T-helper 9 cell (primary cell): ENCODE measurements around the gene GFRA4.

Experiments used
- DNase-seq: peaks from one replicate; pipeline ENCODE4 v3.0.0-alpha.2; 2020

Gene GFRA4

DNA sequence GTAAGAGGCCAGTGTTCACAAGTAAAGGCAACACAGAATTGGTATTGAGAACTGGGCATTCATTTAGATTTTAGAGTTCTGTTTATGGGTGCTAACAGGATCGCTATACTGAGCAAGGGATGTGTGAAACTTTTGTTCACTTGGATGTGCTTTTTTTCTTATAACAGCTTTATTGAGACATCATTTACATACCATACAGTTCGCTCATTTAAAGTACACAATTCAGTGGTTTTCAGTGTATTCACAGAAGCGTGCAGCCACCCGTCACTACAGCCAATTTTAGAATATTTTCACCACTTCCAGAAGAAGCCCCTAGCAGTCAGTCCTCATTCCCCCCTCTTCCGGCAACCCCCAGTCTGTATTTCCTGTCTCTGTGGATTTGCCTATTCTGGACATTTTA, 48.7 kb downstream of the GFRA4 start:
- DNase-seq: no peak

- DNase-seq: no peak
These were observed 49.3 kb downstream of the GFRA4 start for GRCh38 chr20:3613821-3614440.

DNA sequence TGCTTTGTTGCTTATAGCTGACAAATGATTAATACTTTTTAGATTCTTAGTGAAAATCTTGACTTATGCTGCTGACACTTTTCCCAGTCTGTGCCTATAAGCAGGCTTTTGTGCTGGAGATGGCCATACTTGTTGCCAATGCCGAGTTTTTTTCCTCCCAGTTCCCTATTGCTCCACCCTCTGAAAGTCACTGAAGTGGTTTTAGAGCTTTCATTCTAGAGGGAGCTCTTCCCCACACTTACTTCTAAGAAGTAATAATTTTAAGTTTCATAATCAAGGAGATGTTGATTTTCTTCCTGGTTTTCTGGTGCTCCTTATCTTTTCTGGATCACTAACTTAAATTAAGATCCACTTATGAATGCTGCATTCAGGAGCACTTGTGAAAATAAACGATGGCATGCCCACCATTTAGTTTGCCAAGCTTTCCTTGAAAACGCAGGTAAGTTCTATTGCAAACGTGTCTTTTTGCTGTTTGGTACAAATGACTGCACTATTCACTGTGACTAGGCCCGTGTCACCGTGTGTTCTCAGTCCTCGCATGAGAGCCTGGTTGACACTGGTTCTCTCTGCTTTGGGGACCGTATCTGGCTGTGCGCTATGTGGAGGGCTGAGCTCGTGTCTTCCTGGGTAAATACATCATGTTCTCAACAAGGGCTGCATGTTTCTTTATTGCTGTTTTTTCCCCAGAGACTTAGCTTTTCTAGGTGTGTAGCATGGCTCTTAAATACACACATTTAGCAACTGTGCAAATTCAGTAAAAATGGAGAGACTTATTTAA, 50.2 kb downstream of the GFRA4 start:
- no peak for DNase-seq

- DNase-seq: no peak
These were observed 51.3 kb downstream of the GFRA4 start for GRCh38 chr20:3611901-3612300.
